ENCODE results near the gene CDCP1.

DNA sequence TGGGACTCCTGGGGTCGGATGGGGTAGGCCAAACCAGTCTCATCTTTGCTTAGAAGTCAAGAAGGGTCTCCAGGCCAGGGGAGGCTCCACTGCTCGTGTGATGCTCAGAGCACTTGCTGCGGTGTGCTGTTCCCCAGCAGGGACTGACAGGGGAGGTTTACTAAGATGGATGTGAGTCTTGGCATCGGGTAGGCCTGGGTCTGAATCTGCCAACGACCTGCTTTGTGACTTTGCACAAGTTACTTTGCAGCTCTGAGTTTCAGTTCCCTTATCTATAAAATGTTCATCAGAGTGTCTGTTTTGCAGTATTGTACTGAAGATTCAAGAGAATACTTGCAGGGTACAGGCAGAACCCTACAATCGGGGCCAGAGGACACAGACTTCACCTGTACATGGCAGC lies 17.3 kb upstream of the CDCP1 start:
- TF ChIP-seq, protein P1, sequence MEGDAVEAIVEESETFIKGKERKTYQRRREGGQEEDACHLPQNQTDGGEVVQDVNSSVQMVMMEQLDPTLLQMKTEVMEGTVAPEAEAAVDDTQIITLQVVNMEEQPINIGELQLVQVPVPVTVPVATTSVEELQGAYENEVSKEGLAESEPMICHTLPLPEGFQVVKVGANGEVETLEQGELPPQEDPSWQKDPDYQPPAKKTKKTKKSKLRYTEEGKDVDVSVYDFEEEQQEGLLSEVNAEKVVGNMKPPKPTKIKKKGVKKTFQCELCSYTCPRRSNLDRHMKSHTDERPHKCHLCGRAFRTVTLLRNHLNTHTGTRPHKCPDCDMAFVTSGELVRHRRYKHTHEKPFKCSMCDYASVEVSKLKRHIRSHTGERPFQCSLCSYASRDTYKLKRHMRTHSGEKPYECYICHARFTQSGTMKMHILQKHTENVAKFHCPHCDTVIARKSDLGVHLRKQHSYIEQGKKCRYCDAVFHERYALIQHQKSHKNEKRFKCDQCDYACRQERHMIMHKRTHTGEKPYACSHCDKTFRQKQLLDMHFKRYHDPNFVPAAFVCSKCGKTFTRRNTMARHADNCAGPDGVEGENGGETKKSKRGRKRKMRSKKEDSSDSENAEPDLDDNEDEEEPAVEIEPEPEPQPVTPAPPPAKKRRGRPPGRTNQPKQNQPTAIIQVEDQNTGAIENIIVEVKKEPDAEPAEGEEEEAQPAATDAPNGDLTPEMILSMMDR (IDR thresholded peaks at IDR 0.05): no peak
- no peak for TF ChIP-seq POLR2A (IDR thresholded peaks at IDR 0.05)

All from gastroesophageal sphincter (tissue), 3 donors.